ENCODE data around the gene BOK.

Gene BOK

GRCh38 chr2:241539616-241540374 lies 18.8 kb upstream of the BOK start:
- no peak for DNase-seq

GRCh38 chr2:241540401-241540770 lies 18.2 kb upstream of the BOK start:
- no peak for DNase-seq

DNA sequence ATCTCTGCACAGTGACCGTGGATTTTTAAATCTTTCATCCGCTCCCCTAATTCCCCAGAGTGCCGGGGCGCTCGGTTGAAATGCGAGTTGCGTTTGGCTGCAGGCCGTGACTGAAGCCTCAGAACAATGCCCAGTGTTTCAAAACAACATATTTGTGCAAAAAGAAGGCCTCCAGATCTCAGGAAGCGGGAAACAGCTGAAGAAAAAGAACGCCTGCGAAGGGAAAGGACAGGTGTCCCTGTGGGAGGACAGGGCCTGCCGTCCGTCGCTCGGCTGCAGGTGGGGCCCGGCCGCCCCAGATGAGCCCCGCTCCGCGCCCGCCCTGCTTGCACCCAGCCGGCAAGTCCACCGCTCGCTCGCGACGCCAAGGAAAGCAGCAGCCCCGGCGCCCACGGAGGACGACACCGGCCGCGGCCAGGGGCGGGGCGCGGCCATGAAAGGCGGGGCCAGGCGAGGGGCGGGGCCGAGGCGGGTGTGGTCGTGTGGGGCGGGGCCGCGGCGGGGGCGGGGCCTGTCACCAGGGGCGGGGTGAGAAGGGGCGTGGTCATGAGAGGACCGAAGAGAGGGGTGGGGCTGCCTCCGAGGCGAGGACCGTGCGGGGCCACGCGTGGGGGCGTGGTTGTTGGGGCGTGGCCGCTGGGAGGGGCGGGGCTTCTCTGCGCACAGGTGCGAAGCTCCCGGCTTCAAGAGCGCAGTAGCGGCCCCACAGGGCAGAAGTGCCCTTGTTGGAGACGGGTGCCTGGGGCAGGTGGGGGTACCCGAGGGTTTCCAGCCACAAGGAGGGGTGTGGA lies 17.6 kb upstream of the BOK start:
- DNase-seq: peak in 1 of 2 experiments; percentile 25

GRCh38 chr2:241541564-241542277 lies 16.8 kb upstream of the BOK start:
- DNase-seq: no peak

DNA sequence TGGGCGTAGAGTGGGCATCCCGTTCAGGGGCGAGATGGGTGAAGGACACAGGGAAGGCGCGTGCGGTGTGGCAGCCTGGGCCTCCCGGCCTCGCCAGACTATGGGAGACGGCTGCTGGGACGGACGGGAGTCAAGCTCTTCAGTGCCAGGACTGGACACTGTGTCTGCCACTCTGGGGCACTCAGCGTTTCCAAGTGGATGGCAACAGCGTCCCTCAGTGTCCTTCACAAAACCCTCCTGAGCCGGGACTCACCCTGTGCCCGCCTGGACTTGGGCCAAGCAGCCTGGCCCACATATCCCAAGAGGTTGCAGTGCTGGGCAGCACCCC lies 16.3 kb upstream of the BOK start:
- DNase-seq: peak in 1 of 2 experiments; percentile 12

DNA sequence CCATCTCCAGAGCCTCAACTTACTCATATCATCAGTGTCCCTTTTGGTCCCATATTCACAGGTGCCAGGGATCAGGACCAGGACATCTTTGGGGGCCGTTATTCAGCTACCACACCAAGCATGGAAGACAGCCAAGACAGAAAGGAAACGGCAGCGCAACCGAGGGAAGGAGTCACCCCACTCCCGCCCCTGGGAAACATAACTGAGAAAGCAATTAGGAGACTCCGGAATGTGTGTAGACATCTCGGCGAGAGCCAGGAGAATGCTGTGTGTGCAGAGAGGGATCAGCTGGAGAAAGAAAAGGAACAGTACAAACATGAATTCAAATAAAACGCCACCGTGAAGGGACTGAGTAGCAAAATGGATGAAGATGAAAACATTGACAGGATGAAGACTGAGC lies 13.4 kb upstream of the BOK start:
- DNase-seq: no peak

GRCh38 chr2:241545523-241546473 lies 12.7 kb upstream of the BOK start:
- DNase-seq: no peak

DNA sequence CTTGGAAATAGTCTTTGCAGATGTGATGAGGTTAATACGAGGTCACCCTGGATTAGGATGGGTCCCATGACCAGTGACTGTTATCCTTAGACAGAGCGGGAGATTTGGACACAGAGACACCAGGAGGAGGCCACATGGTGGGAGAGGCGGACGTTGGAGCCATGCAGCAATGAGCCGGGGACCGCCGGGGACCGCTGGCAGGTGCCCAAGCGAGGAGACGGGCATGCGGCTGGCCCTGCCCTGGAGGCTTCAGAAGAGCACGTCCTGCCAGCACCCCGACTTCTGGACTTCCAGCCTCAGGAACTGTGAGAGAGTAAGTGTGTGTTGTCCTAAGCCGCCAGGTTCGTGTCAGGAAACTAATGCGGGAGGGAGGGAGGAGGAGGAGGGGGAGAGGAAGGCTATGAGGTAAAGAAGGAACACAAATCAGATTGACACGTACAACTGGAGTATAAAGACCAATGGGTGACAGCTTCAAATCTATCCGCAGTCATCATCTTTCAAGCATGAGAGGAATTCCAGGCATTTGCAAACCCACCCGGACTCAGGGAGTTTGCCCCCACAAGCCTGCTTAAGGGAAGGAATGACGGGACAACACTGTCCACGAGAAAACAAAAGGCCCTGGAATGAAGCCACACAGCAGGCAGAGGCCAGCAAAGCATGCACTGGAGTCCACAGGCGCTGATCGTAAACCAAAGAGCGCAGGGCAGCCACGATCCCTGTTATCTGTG lies 11.6 kb upstream of the BOK start:
- DNase-seq: no peak

- DNase-seq: no peak
These were observed 10.6 kb upstream of the BOK start for GRCh38 chr2:241547781-241548450.

DNA sequence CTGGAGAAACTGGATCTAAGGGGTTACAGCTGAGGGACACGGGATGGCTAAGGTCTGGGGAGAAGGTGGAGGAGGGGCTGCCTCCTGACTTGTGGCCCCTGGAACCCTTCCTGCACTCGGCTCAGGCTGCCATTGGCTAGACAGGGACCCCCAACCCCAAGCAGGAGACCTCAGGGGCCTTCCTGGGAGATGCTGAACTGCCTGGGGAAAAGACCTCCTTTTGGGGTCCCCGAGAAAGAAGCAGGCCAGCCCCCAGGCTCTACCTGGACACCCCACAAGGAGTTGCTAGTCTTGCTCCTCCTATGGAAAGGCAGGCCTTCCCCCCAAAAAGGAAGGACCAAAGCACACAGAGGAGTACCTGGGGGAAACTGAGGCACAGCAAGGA lies 10.1 kb upstream of the BOK start:
- no peak for DNase-seq

DNA sequence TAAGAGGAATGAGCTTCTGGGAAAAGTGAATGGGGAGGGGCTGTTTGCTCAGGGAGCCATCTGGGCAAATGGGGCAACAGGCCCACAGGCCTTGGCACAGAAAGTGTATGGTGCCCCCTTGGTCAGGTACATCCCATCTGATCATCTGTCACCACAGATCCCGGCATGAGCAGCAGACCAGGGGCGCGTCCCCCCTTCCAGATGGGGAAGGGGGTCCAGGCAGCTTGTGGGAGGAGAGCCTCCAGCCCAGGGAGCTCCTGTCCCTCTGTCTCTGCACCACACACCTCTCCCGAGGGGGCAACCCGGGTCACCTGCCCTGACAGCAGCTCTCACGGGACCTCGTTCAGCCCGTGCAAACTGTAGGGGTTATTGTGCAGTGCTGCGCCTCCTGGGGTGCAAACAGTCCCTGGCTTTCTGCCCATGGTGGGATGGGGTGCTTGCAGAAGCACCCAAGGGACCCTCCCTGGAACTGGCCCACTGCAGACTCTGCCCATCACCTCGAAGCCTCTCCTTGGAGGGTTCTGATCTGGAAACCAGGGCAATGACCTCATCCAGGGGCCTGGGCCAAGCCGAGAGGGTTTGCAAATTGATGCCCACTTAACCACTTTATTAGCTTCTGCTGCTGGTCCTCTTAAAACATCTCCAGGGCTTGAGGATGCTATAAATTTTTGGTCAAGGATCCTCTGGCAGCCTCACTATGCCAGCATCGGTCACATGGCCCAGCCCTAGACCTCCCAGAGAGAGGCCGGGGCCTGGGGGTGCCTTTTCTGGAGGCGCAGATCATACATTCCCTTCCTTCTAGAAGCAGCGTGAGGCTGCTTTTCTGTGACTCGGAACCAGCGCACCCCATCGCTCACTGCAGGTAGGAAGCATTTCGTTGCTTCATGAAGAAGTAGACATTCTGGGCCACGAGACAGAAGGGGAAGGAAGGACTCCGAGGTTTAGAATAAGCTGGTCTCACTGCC lies 7.6 kb upstream of the BOK start:
- DNase-seq: peak; percentile 10 to 37

GRCh38 chr2:241551599-241551997 lies 6.9 kb upstream of the BOK start:
- no peak for DNase-seq

DNA sequence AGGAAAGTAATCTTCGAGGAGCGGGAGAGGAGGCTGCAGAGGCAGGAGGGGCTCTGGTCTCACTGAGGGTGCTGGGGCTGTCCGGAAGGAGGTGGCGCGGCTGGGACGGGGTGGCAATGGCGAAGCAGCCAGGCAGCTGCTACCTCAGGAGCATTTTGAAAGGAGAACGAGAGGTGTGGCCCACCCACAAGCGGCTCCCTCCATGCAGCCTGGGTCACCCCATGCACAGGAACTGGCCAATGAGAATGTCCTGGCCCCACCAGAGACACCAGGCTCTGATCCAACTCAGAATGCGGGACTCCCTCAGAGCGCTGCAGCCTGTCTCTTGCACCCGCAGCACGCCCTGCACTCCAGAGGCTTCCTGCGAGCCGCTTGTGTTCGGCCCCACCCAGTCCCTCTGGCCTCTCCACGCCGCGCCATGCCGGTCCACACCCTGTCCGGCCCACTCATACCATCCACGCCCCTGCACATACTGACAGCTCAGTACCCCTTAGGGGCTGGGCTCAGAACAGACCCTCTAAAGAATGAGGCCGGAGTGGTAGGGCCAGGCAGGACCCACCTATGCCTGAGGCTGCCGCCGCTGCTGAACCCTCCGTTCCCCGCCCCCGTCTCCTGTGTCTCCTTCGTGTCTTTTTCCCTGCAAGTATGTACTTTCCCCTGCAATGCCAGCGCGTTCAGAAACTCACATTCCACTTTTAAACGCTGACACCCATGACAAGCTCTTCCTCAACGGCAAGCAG lies 6.4 kb upstream of the BOK start:
- DNase-seq: no peak

- DNase-seq: no peak
These were observed 5.1 kb upstream of the BOK start for GRCh38 chr2:241553512-241553830.

- DNase-seq: no peak
These were observed 4.6 kb upstream of the BOK start for GRCh38 chr2:241553981-241554380.

- DNase-seq: no peak
These were observed 3.8 kb upstream of the BOK start for GRCh38 chr2:241554610-241555322.

- DNase-seq: no peak
These were observed 2.8 kb upstream of the BOK start for GRCh38 chr2:241555711-241556110.

DNA sequence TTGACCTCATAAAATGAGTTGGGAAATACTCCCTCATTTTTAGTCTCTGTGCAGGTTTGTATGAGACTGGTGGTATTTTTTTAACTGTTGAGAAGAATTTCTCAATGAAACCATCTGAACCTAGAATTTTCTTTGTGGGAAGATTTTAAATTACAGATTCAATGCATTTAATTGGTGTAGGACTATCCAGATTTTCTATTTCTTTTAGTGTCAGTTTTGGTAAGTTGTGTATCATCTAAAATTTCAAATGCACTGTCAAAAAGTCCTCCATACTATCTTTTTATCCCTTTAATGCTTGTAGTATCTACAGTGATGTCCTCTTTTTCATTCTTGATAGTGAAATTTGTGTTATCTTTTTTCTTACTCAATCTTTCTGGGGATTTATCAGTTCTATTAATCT lies 1.8 kb upstream of the BOK start:
- no peak for DNase-seq
